Progenitor cell of endocrine pancreas (in vitro differentiated cells): ENCODE data around the gene ATL1. TPM values are rescaled to one million over a fixed set of nuclear protein-coding genes. Genes with fewer than 3 reads are reported as not detected.

Source experiments
- DNase-seq: peaks from one replicate; pipeline ENCODE4 v3.0.0; 2021; ENCODE audit warnings: low spot score; ENCODE audit not compliant: unreplicated experiment
- H3K27ac Mint-ChIP-seq: 2 replicates; pipeline ENCODE4 v1.8.0; 2021; ENCODE audit warnings: mild to moderate bottlenecking, moderate library complexity, mixed read lengths
- H3K27me3 Mint-ChIP-seq: 2 replicates; pipeline ENCODE4 v1.8.0; 2021; ENCODE audit warnings: mixed read lengths
- H3K36me3 Mint-ChIP-seq: 2 replicates; pipeline ENCODE4 v1.8.0; 2022; ENCODE audit warnings: mixed read lengths; ENCODE audit not compliant: insufficient read depth
- H3K4me1 Mint-ChIP-seq: 2 replicates; pipeline ENCODE4 v1.8.0; 2021; ENCODE audit warnings: low read depth, mixed read lengths
- H3K4me3 Mint-ChIP-seq: 2 replicates; pipeline ENCODE4 v1.8.0; 2021; ENCODE audit warnings: low read depth, mild to moderate bottlenecking, moderate library complexity, mixed read lengths
- H3K9me3 Mint-ChIP-seq: 2 replicates; pipeline ENCODE4 v1.8.0; 2021; ENCODE audit warnings: low read depth, mixed read lengths
- CTCF ChIP-seq: fragments of 200-600 bp; sonication (generic); IDR thresholded peaks from one replicate; pipeline ENCODE4 v1.5.0; 2021; ENCODE audit warnings: antibody characterized with exemption, mild to moderate bottlenecking; ENCODE audit not compliant: unreplicated experiment
- total RNA-seq: library from RNA; stranded (reverse); gene quantifications from 2 replicates; pipeline ENCODE4 v1.2.1, GENCODE V29; 2021

The ATL1 gene
- total RNA-seq, 1 donor from 2014 or later = 6.8 TPM

GRCh38 chr14:50521912-50522341, 38.0 kb upstream of the ATL1 start:
- Mint-ChIP-seq H3K27me3 (no peaks in the 10 kb centered on the region), H3K9me3 (no peaks in the 10 kb centered on the region), H3K27ac (peak overlapping the region; percentile 42), H3K4me1 (peaks cover 18% of the 10 kb centered on the region), H3K36me3 (peaks cover 6% of the 10 kb centered on the region), H3K4me3 (no peak overlapping the region)
- DNase-seq = no peak
- no peak for TF ChIP-seq CTCF

- no peak overlapping the region for H3K27ac Mint-ChIP-seq
- H3K4me3 Mint-ChIP-seq = no peak overlapping the region
- no peaks in the 10 kb centered on the region for H3K27me3 Mint-ChIP-seq
- peaks cover 7% of the 10 kb centered on the region for H3K36me3 Mint-ChIP-seq
- peaks cover 18% of the 10 kb centered on the region for H3K4me1 Mint-ChIP-seq
- TF ChIP-seq CTCF = no peak
- no peak for DNase-seq
- H3K9me3 Mint-ChIP-seq = no peaks in the 10 kb centered on the region
Observed at GRCh38 chr14:50523271-50524041, 36.5 kb upstream of the ATL1 start.

DNA sequence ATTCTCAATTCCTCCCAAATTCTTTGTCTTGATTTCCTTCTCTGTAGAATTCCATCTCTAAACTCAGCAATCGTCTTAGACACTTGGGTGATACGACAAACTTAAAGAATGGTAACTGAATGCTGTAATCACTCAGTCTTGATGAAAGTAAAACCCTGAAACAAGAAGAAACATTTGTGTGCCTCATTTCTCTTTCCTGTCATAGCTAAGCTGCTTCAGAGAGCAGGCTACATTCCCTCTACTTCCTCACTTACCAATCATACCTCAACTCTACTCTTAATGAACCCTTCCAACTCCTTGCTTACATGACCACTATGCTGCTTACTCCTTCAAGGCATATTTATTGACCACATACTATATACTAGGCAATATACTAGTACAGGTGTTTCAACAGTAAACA, 35.9 kb upstream of the ATL1 start:
- no peak overlapping the region for H3K4me3 Mint-ChIP-seq
- H3K4me1 Mint-ChIP-seq = peaks cover 18% of the 10 kb centered on the region
- H3K27me3 Mint-ChIP-seq = no peaks in the 10 kb centered on the region
- no peaks in the 10 kb centered on the region for H3K9me3 Mint-ChIP-seq
- TF ChIP-seq CTCF = no peak
- peaks cover 7% of the 10 kb centered on the region for H3K36me3 Mint-ChIP-seq
- no peak for DNase-seq
- H3K27ac Mint-ChIP-seq = no peak overlapping the region

GRCh38 chr14:50524731-50525515, 35.0 kb upstream of the ATL1 start:
- H3K9me3 Mint-ChIP-seq = no peaks in the 10 kb centered on the region
- H3K27me3 Mint-ChIP-seq = no peaks in the 10 kb centered on the region
- peaks cover 7% of the 10 kb centered on the region for H3K36me3 Mint-ChIP-seq
- H3K27ac Mint-ChIP-seq = peak overlapping the region; percentile 47
- peaks cover 25% of the 10 kb centered on the region for H3K4me1 Mint-ChIP-seq
- no peak for DNase-seq
- TF ChIP-seq CTCF = no peak
- H3K4me3 Mint-ChIP-seq = no peak overlapping the region

- Mint-ChIP-seq H3K27ac (no peak overlapping the region), H3K4me3 (no peak overlapping the region), H3K4me1 (peaks cover 35% of the 10 kb centered on the region), H3K27me3 (no peaks in the 10 kb centered on the region), H3K36me3 (peaks cover 7% of the 10 kb centered on the region), H3K9me3 (no peaks in the 10 kb centered on the region)
- no peak for DNase-seq
- no peak for TF ChIP-seq CTCF
Observed at GRCh38 chr14:50528000-50528399, 31.9 kb upstream of the ATL1 start.
